Measurements from ENCODE around the gene GTF2F2. TPM values are rescaled to one million over a fixed set of nuclear protein-coding genes. Genes with fewer than 3 reads are reported as not detected.
"Not testable (repeated sequence)": the region's sequence is repeated elsewhere in the genome, so short reads cannot be mapped to it uniquely, and the experiment has no call there.

GTF2F2 gene
- polyA plus RNA-seq, 3 donors: 24.6 to 26.1 (median 25.8) TPM

GRCh38 chr13:45167611-45168554 lies 47.6 kb downstream of the GTF2F2 start:
- DNase-seq: no peak

GRCh38 chr13:45168555-45168930 lies 48.2 kb downstream of the GTF2F2 start:
- no peak for DNase-seq

GRCh38 chr13:45174478-45174877 lies 54.2 kb downstream of the GTF2F2 start:
- no peak for DNase-seq

- peak; percentile 22 for DNase-seq
Measured at GRCh38 chr13:45178349-45179162, 58.2 kb downstream of the GTF2F2 start.

- DNase-seq: peak; percentile 34
Measured at GRCh38 chr13:45179428-45179827, 59.1 kb downstream of the GTF2F2 start.

GRCh38 chr13:45180303-45180702 lies 60.0 kb downstream of the GTF2F2 start:
- no peak for DNase-seq

GRCh38 chr13:45180713-45181601 lies 60.6 kb downstream of the GTF2F2 start:
- DNase-seq: no peak

GRCh38 chr13:45184693-45185092 lies 64.4 kb downstream of the GTF2F2 start:
- no peak for DNase-seq

- DNase-seq: no peak
Measured at GRCh38 chr13:45185286-45185685, 65.0 kb downstream of the GTF2F2 start.

GRCh38 chr13:45189077-45189476 lies 68.8 kb downstream of the GTF2F2 start:
- DNase-seq: not testable (repeated sequence)

GRCh38 chr13:45189511-45189910 lies 69.2 kb downstream of the GTF2F2 start:
- not testable (repeated sequence) for DNase-seq

- no peak for DNase-seq
Measured at GRCh38 chr13:45191874-45192273, 71.6 kb downstream of the GTF2F2 start.

- no peak for DNase-seq
Measured at GRCh38 chr13:45194081-45194939, 74.0 kb downstream of the GTF2F2 start.

- no peak for DNase-seq
Measured at GRCh38 chr13:45195421-45195820, 75.1 kb downstream of the GTF2F2 start.

- no peak for DNase-seq
Measured at GRCh38 chr13:45196096-45196495, 75.8 kb downstream of the GTF2F2 start.

GRCh38 chr13:45196622-45197021 lies 76.3 kb downstream of the GTF2F2 start:
- DNase-seq: no peak

GRCh38 chr13:45198041-45198440 lies 77.7 kb downstream of the GTF2F2 start:
- no peak for DNase-seq

GRCh38 chr13:45198924-45199323 lies 78.6 kb downstream of the GTF2F2 start:
- DNase-seq: no peak

GRCh38 chr13:45199711-45200110 lies 79.4 kb downstream of the GTF2F2 start:
- no peak for DNase-seq

GRCh38 chr13:45200701-45201232 lies 80.5 kb downstream of the GTF2F2 start, which contains the start of gene KCTD4:
TSS of gene KCTD4 (minus strand) at chr13:45201045. CDS start at chr13:45194567, 6,478 bp downstream.
- DNase-seq: no peak
